MG63 (cell line): ENCODE measurements around the gene TBC1D10A. TPM values are rescaled to one million over a fixed set of nuclear protein-coding genes. Genes with fewer than 3 reads are reported as not detected.
A peak's percentile ranks its signal among the peaks of the same experiment; 100 is the strongest.

Experiments
- DNase-seq: peaks from one replicate; pipeline ENCODE4 v3.0.0-alpha.2; 2020
- H3K27me3 ChIP-seq: fragments of 250-450 bp; sonication (Bioruptor Pico); 2 replicates; pipeline ENCODE4 v1.5.1; 2020; ENCODE audit warnings: mild to moderate bottlenecking, moderate library complexity
- H3K36me3 ChIP-seq: fragments of 250-450 bp; sonication (Bioruptor Pico); 2 replicates; pipeline ENCODE4 v1.5.1; 2020; ENCODE audit warnings: mild to moderate bottlenecking, moderate library complexity
- H3K4me3 ChIP-seq: fragments of 250-450 bp; sonication (Bioruptor Pico); 2 replicates; pipeline ENCODE4 v1.5.1; 2020; ENCODE audit warnings: mild to moderate bottlenecking, moderate library complexity
- H3K9me3 ChIP-seq: fragments of 250-450 bp; sonication (Bioruptor Pico); 2 replicates; pipeline ENCODE4 v1.5.1; 2020; ENCODE audit warnings: mild to moderate bottlenecking, moderate library complexity
- total RNA-seq: library from RNA; depleted of rRNA; stranded (reverse); fragments of >200 nt; shearing (Covaris generic); gene quantifications from 2 replicates; pipeline ENCODE4 v1.2.3, GENCODE V29; 2014; ENCODE audit warnings: low replicate concordance; rRNA removed

Gene TBC1D10A
- total RNA-seq = 17.5 and 25.7 TPM in 2 replicates

GRCh38 chr22:30326706-30327362, at the start of gene TBC1D10A:
Gene TBC1D10A (minus strand): TSS chr22:30326941. CDS start chr22:30326881, 60 bp downstream.
- Histone ChIP-seq H3K36me3 (peaks cover 19% of the 10 kb centered on the region), H3K9me3 (no peaks in the 10 kb centered on the region), H3K27me3 (no peaks in the 10 kb centered on the region), H3K4me3 (peak within 1 kb of the TSS; percentile 85)
- peak; percentile 86 for DNase-seq

- H3K27me3 ChIP-seq = no peaks in the 10 kb centered on the region
- DNase-seq = no peak
- no peaks in the 10 kb centered on the region for H3K9me3 ChIP-seq
- no peak overlapping the region for H3K4me3 ChIP-seq
- no peaks in the 10 kb centered on the region for H3K36me3 ChIP-seq
Observed at GRCh38 chr22:30375312-30375849, 48.6 kb upstream of the TBC1D10A start.

GRCh38 chr22:30373331-30374325, 46.9 kb upstream of the TBC1D10A start:
- DNase-seq = no peak
- no peaks in the 10 kb centered on the region for H3K9me3 ChIP-seq
- H3K36me3 ChIP-seq = no peaks in the 10 kb centered on the region
- no peak overlapping the region for H3K4me3 ChIP-seq
- no peaks in the 10 kb centered on the region for H3K27me3 ChIP-seq

GRCh38 chr22:30372915-30373314, 46.2 kb upstream of the TBC1D10A start:
- Histone ChIP-seq H3K36me3 (no peaks in the 10 kb centered on the region), H3K9me3 (no peaks in the 10 kb centered on the region), H3K4me3 (no peak overlapping the region), H3K27me3 (no peaks in the 10 kb centered on the region)
- DNase-seq = no peak

- Histone ChIP-seq H3K27me3 (no peaks in the 10 kb centered on the region), H3K36me3 (no peaks in the 10 kb centered on the region), H3K4me3 (no peak overlapping the region), H3K9me3 (no peaks in the 10 kb centered on the region)
- DNase-seq = no peak
Observed at GRCh38 chr22:30371981-30372380, 45.2 kb upstream of the TBC1D10A start.

- Histone ChIP-seq H3K36me3 (no peaks in the 10 kb centered on the region), H3K9me3 (no peaks in the 10 kb centered on the region), H3K27me3 (no peaks in the 10 kb centered on the region), H3K4me3 (no peak overlapping the region)
- no peak for DNase-seq
Observed at GRCh38 chr22:30371321-30371720, 44.6 kb upstream of the TBC1D10A start.

- H3K36me3 ChIP-seq = no peaks in the 10 kb centered on the region
- H3K27me3 ChIP-seq = no peaks in the 10 kb centered on the region
- no peak for DNase-seq
- H3K4me3 ChIP-seq = no peak overlapping the region
- H3K9me3 ChIP-seq = no peaks in the 10 kb centered on the region
Observed at GRCh38 chr22:30370641-30371230, 44.0 kb upstream of the TBC1D10A start.

GRCh38 chr22:30368420-30368819, 41.7 kb upstream of the TBC1D10A start:
- no peaks in the 10 kb centered on the region for H3K36me3 ChIP-seq
- no peak overlapping the region for H3K4me3 ChIP-seq
- H3K27me3 ChIP-seq = no peaks in the 10 kb centered on the region
- no peaks in the 10 kb centered on the region for H3K9me3 ChIP-seq
- no peak for DNase-seq

GRCh38 chr22:30365891-30366290, 39.1 kb upstream of the TBC1D10A start:
- no peak overlapping the region for H3K4me3 ChIP-seq
- H3K36me3 ChIP-seq = no peaks in the 10 kb centered on the region
- H3K9me3 ChIP-seq = no peaks in the 10 kb centered on the region
- no peak for DNase-seq
- H3K27me3 ChIP-seq = no peaks in the 10 kb centered on the region

GRCh38 chr22:30362651-30363281, 36.0 kb upstream of the TBC1D10A start:
- Histone ChIP-seq H3K27me3 (no peaks in the 10 kb centered on the region), H3K4me3 (no peak overlapping the region), H3K9me3 (no peaks in the 10 kb centered on the region), H3K36me3 (no peaks in the 10 kb centered on the region)
- no peak for DNase-seq

- no peaks in the 10 kb centered on the region for H3K36me3 ChIP-seq
- DNase-seq = no peak
- no peaks in the 10 kb centered on the region for H3K9me3 ChIP-seq
- H3K27me3 ChIP-seq = no peaks in the 10 kb centered on the region
- no peak overlapping the region for H3K4me3 ChIP-seq
Observed at GRCh38 chr22:30361916-30362650, 35.3 kb upstream of the TBC1D10A start.

- peaks cover 9% of the 10 kb centered on the region for H3K36me3 ChIP-seq
- no peaks in the 10 kb centered on the region for H3K27me3 ChIP-seq
- no peak overlapping the region for H3K4me3 ChIP-seq
- H3K9me3 ChIP-seq = no peaks in the 10 kb centered on the region
- DNase-seq = no peak
Observed at GRCh38 chr22:30358541-30358940, 31.8 kb upstream of the TBC1D10A start.

- no peak for DNase-seq
- Histone ChIP-seq H3K36me3 (peaks cover 16% of the 10 kb centered on the region), H3K27me3 (no peaks in the 10 kb centered on the region), H3K4me3 (peak overlapping the region; percentile 99), H3K9me3 (no peaks in the 10 kb centered on the region)
Observed at GRCh38 chr22:30357650-30358215, 31.0 kb upstream of the TBC1D10A start.

- Histone ChIP-seq H3K9me3 (no peaks in the 10 kb centered on the region), H3K27me3 (no peaks in the 10 kb centered on the region), H3K36me3 (peaks cover 20% of the 10 kb centered on the region), H3K4me3 (peak overlapping the region; percentile 99)
- DNase-seq = no peak
Observed at GRCh38 chr22:30357236-30357570, 30.5 kb upstream of the TBC1D10A start.

GRCh38 chr22:30356449-30357235, 29.9 kb upstream of the TBC1D10A start, which contains the start of the genes CCDC157 and SF3A1:
Gene CCDC157 (plus strand): TSS chr22:30357007. CDS start chr22:30366001, 8,994 bp downstream.
Gene SF3A1 (minus strand): TSS chr22:30356894. CDS start chr22:30356792, 102 bp downstream.
- peaks cover 21% of the 10 kb centered on the region for H3K36me3 ChIP-seq
- H3K4me3 ChIP-seq = peak within 1 kb of the TSS; percentile 99
- DNase-seq = peak; percentile 80
- no peaks in the 10 kb centered on the region for H3K9me3 ChIP-seq
- H3K27me3 ChIP-seq = no peaks in the 10 kb centered on the region
